HepG2 (cell line): ENCODE data around the gene PRKCE. TPM values are rescaled to one million over a fixed set of nuclear protein-coding genes. Genes with fewer than 3 reads are reported as not detected.

ENCODE experiments used
- KMT2B ChIP-seq: IDR thresholded peaks from 2 replicates; pipeline ENCODE4 v1.6.1; 2016; ENCODE audit warnings: missing genetic modification reagents, missing compliant biosample characterization
- NFAT5 ChIP-seq: sonication (generic); formaldehyde crosslinking; IDR thresholded peaks from 2 replicates; pipeline ENCODE4 v1.4.0; 2020; ENCODE audit warnings: missing genetic modification reagents
- RFX3 ChIP-seq: IDR thresholded peaks from 2 replicates; pipeline ENCODE4 v1.6.1; 2016; ENCODE audit warnings: missing biosample characterization, missing genetic modification reagents
- THAP8 ChIP-seq: sonication (generic); formaldehyde crosslinking; IDR thresholded peaks from 2 replicates; pipeline ENCODE4 v1.5.1; 2020; ENCODE audit warnings: missing genetic modification reagents, mild to moderate bottlenecking, borderline replicate concordance
- ZBTB37 ChIP-seq: sonication (generic); formaldehyde crosslinking; IDR thresholded peaks from 2 replicates; pipeline ENCODE4 v1.4.0; 2020; ENCODE audit warnings: mild to moderate bottlenecking, missing genetic modification reagents
- ZNF343 ChIP-seq: sonication (generic); formaldehyde crosslinking; IDR thresholded peaks from 2 replicates; pipeline ENCODE4 v1.4.0; 2020; ENCODE audit warnings: mild to moderate bottlenecking, missing genetic modification reagents
- polyA plus RNA-seq, 8 experiments: library from polyadenylated mRNA; depleted of rRNA in 3 of 8; stranded (reverse) in 7 of 8; unstranded in 1 of 8; fragments of >200 nt; fragmentation: Illumina TruSeq in 4 of 8; extraction: Trizol in 4 of 8; gene quantifications; 2 replicates each; pipeline versions ENCODE4 v1.2.1 to v1.2.3, GENCODE V29; 2011 to 2016; ENCODE audit warnings: low read depth in 4 of 8, missing spikeins in 1 of 8, mixed read lengths in 1 of 8; ENCODE audit not compliant: insufficient read depth in 1 of 8
- total RNA-seq, 5 experiments: library from RNA; depleted of rRNA; stranded (reverse); fragments of >200 nt; fragmentation: Illumina TruSeq; extraction: Trizol; gene quantifications; 2 replicates each; pipeline ENCODE4 v1.2.3, GENCODE V29; 2016; ENCODE audit warnings: low read depth in 1 of 5

PRKCE gene
- total and polyA plus RNA-seq, 2 of the 13 experiments (the other 11 are each of a cell fraction or from before 2014, with no cell fraction given), result 1.0 to 3.9 TPM

GRCh38 chr2:46167406-46167805 lies 515.9 kb downstream of the PRKCE start (continued):
- TF ChIP-seq NFAT5 (CRISPR knock-in tag) (no peak), ZNF343 (no peak), ZBTB37 (CRISPR knock-in tag) (no peak), THAP8 (no peak), RFX3 (CRISPR knock-in tag) (no peak), KMT2B (CRISPR knock-in tag) (no peak)
